Neural progenitor cell (in vitro differentiated cells): Measurements from ENCODE around the gene SLC5A4. TPM values are rescaled to one million over a fixed set of nuclear protein-coding genes. Genes with fewer than 3 reads are reported as not detected.

ENCODE experiments used
- DNase-seq: peaks from one replicate; pipeline ENCODE4 v3.0.0-alpha.2; 2016; ENCODE audit warnings: low spot score
- H2AFZ ChIP-seq: fragments of 200-600 bp; sonication (generic); replicated peaks from 2 replicates; pipeline ENCODE4 v1.6.1; 2016; ENCODE audit warnings: antibody characterized with exemption
- H3F3A ChIP-seq: fragments of 200-600 bp; sonication (generic); 2 replicates; pipeline ENCODE4 v1.6.1; 2016; ENCODE audit warnings: antibody characterized with exemption, low read depth
- H3K27ac ChIP-seq: fragments of 200-600 bp; sonication (generic); 2 replicates; pipeline ENCODE4 v1.5.1; 2016; ENCODE audit warnings: mild to moderate bottlenecking
- H3K27me3 ChIP-seq: fragments of 200-600 bp; sonication (generic); 2 replicates; pipeline ENCODE4 v1.6.1; 2016; ENCODE audit warnings: mild to moderate bottlenecking, moderate library complexity
- H3K36me3 ChIP-seq: fragments of 200-600 bp; sonication (generic); 2 replicates; pipeline ENCODE4 v1.5.1; 2016
- H3K4me1 ChIP-seq: fragments of 200-600 bp; sonication (generic); 2 replicates; pipeline ENCODE4 v1.6.1; 2016; ENCODE audit warnings: mixed run types
- H3K4me2 ChIP-seq: fragments of 200-600 bp; sonication (generic); 2 replicates; pipeline ENCODE4 v1.6.1; 2016
- H3K4me3 ChIP-seq: fragments of 200-600 bp; sonication (generic); 2 replicates; pipeline ENCODE4 v1.5.1; 2016
- H3K79me2 ChIP-seq: fragments of 200-600 bp; sonication (generic); 2 replicates; pipeline ENCODE4 v1.6.1; 2016; ENCODE audit warnings: low read depth
- H3K9ac ChIP-seq: fragments of 200-600 bp; sonication (generic); 2 replicates; pipeline ENCODE4 v1.6.1; 2016
- H3K9me3 ChIP-seq: fragments of 200-600 bp; sonication (generic); 2 replicates; pipeline ENCODE4 v1.5.1; 2016; ENCODE audit warnings: low read depth
- H4K20me1 ChIP-seq: fragments of 200-600 bp; sonication (generic); 2 replicates; pipeline ENCODE4 v1.6.1; 2016; ENCODE audit warnings: low read depth
- H3K27ac Mint-ChIP-seq: 3 replicates; pipeline ENCODE4 v1.8.0; 2021; ENCODE audit warnings: mixed read lengths
- H3K27me3 Mint-ChIP-seq: 2 replicates; pipeline ENCODE4 v1.8.0; 2022; ENCODE audit warnings: low read depth, mild to moderate bottlenecking, inconsistent platforms, moderate library complexity, mixed read lengths; ENCODE audit not compliant: insufficient read depth
- H3K36me3 Mint-ChIP-seq: 3 replicates; pipeline ENCODE4 v1.8.0; 2021; ENCODE audit warnings: mixed read lengths
- H3K4me1 Mint-ChIP-seq: 3 replicates; pipeline ENCODE4 v1.8.0; 2021; ENCODE audit warnings: mixed read lengths
- H3K4me3 Mint-ChIP-seq: 3 replicates; pipeline ENCODE4 v1.8.0; 2021; ENCODE audit warnings: mild to moderate bottlenecking, moderate library complexity, mixed read lengths
- H3K9me3 Mint-ChIP-seq: 3 replicates; pipeline ENCODE4 v1.8.0; 2020; ENCODE audit warnings: mixed read lengths
- CTCF ChIP-seq: fragments of 200-600 bp; sonication (generic); IDR thresholded peaks from 2 replicates; pipeline ENCODE4 v1.5.1; 2017; ENCODE audit warnings: antibody characterized with exemption, mild to moderate bottlenecking
- EZH2 ChIP-seq: fragments of 200-600 bp; sonication (generic); IDR thresholded peaks from 2 replicates; pipeline ENCODE4 v1.6.1; 2017; ENCODE audit warnings: antibody characterized with exemption, mild to moderate bottlenecking, moderate library complexity
- EZH2phosphoT487 ChIP-seq: fragments of 200-600 bp; sonication (generic); IDR thresholded peaks from 2 replicates; pipeline ENCODE4 v1.6.1; 2017; ENCODE audit warnings: antibody characterized with exemption
- total RNA-seq: library from RNA; depleted of rRNA; stranded (reverse); fragments of >200 nt; gene quantifications from 2 replicates; pipeline ENCODE4 v1.2.3, GENCODE V29; 2015; ENCODE audit warnings: low replicate concordance

SLC5A4 gene
- total RNA-seq, 1 donor from 2014 or later: 0.06 TPM

GRCh38 chr22:32217465-32217864 lies 37.7 kb downstream of the SLC5A4 start:
- TF ChIP-seq EZH2phosphoT487: no peak
- no peak for TF ChIP-seq CTCF
- TF ChIP-seq EZH2: no peak
- Histone ChIP-seq H2AFZ (no peak overlapping the region), H3K27ac (no peak overlapping the region), H3K79me2 (no peaks in the 10 kb centered on the region), H3K27me3 (peaks cover 37% of the 10 kb centered on the region), H3F3A (no peaks in the 10 kb centered on the region), H3K36me3 (no peaks in the 10 kb centered on the region), H4K20me1 (no peaks in the 10 kb centered on the region), H3K4me3 (no peak overlapping the region), H3K4me2 (no peak overlapping the region), H3K4me1 (no peaks in the 10 kb centered on the region), H3K9me3 (no peaks in the 10 kb centered on the region), H3K9ac (no peak overlapping the region)
- no peak for DNase-seq
- no peaks in the 10 kb centered on the region for H3K27me3 Mint-ChIP-seq
- H3K27ac Mint-ChIP-seq: no peak overlapping the region
- H3K4me3 Mint-ChIP-seq: no peak overlapping the region
- H3K9me3 Mint-ChIP-seq: no peaks in the 10 kb centered on the region
- H3K36me3 Mint-ChIP-seq: no peaks in the 10 kb centered on the region
- no peaks in the 10 kb centered on the region for H3K4me1 Mint-ChIP-seq

- H4K20me1 ChIP-seq: no peaks in the 10 kb centered on the region
- no peak overlapping the region for H3K4me3 ChIP-seq
- TF ChIP-seq EZH2phosphoT487 (no peak), EZH2 (no peak), CTCF (no peak)
- H3K27ac ChIP-seq: no peak overlapping the region
- Mint-ChIP-seq H3K9me3 (no peaks in the 10 kb centered on the region), H3K4me1 (no peaks in the 10 kb centered on the region), H3K36me3 (no peaks in the 10 kb centered on the region), H3K4me3 (no peak overlapping the region), H3K27ac (no peak overlapping the region), H3K27me3 (no peaks in the 10 kb centered on the region)
- H3F3A ChIP-seq: no peaks in the 10 kb centered on the region
- H2AFZ ChIP-seq: no peak overlapping the region
- H3K4me1 ChIP-seq: no peaks in the 10 kb centered on the region
- DNase-seq: no peak
- H3K36me3 ChIP-seq: no peaks in the 10 kb centered on the region
- peaks cover 32% of the 10 kb centered on the region for H3K27me3 ChIP-seq
- no peaks in the 10 kb centered on the region for H3K79me2 ChIP-seq
- H3K9ac ChIP-seq: no peak overlapping the region
- no peak overlapping the region for H3K4me2 ChIP-seq
- no peaks in the 10 kb centered on the region for H3K9me3 ChIP-seq
Observed at GRCh38 chr22:32216911-32217310, 38.2 kb downstream of the SLC5A4 start.

GRCh38 chr22:32211011-32211410 lies 44.1 kb downstream of the SLC5A4 start:
- TF ChIP-seq EZH2phosphoT487 (no peak), CTCF (no peak), EZH2 (no peak)
- no peaks in the 10 kb centered on the region for H3K36me3 ChIP-seq

More at GRCh38 chr22:32211011-32211410, 44.1 kb downstream of the SLC5A4 start:
- peaks cover 4% of the 10 kb centered on the region for H3K4me1 Mint-ChIP-seq
- H3K27ac Mint-ChIP-seq: no peak overlapping the region
- Histone ChIP-seq H4K20me1 (no peaks in the 10 kb centered on the region), H3K9me3 (no peaks in the 10 kb centered on the region), H2AFZ (no peak overlapping the region), H3K27ac (no peak overlapping the region), H3K79me2 (no peaks in the 10 kb centered on the region), H3F3A (no peaks in the 10 kb centered on the region), H3K9ac (no peak overlapping the region), H3K4me1 (no peaks in the 10 kb centered on the region), H3K4me3 (no peak overlapping the region), H3K27me3 (peaks cover 13% of the 10 kb centered on the region), H3K4me2 (no peak overlapping the region)
- no peak overlapping the region for H3K4me3 Mint-ChIP-seq
- H3K27me3 Mint-ChIP-seq: no peaks in the 10 kb centered on the region
- no peak for DNase-seq
- no peaks in the 10 kb centered on the region for H3K9me3 Mint-ChIP-seq
- H3K36me3 Mint-ChIP-seq: no peaks in the 10 kb centered on the region
